HG02678 (cell line): ENCODE data around the gene ANKRD12.
"Not testable (repeated sequence)": the region's sequence is repeated elsewhere in the genome, so short reads cannot be mapped to it uniquely, and the experiment has no call there.

Source experiments
- ATAC-seq: cut with Tn5 transposase; IDR thresholded peaks from one replicate; pipeline ENCODE4 v1.9.1; 2021; ENCODE audit warnings: mild to moderate bottlenecking, moderate library complexity; ENCODE audit not compliant: unreplicated experiment

ANKRD12 gene

GRCh38 chr18:9140381-9140780 lies 3.8 kb downstream of the ANKRD12 start:
- ATAC-seq: no peak

DNA sequence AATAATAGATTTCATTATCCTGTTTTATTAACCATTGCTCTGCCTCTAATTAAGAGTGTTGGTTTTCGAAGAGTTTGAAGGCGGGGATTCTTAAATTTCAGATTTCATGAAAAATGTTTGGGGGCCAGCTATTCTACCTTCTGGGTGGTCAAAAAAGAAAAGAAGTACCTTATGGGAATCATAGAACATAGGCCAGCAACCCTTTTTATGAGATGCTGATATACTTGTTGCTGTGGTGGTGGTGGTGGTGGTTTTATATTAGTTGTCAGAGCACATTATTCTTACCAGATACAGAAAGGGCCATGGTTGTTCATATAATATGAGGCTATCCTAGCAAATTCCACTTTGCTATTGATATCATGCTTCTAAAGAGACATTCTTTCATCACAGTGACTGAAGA lies 4.4 kb downstream of the ANKRD12 start:
- no peak for ATAC-seq

DNA sequence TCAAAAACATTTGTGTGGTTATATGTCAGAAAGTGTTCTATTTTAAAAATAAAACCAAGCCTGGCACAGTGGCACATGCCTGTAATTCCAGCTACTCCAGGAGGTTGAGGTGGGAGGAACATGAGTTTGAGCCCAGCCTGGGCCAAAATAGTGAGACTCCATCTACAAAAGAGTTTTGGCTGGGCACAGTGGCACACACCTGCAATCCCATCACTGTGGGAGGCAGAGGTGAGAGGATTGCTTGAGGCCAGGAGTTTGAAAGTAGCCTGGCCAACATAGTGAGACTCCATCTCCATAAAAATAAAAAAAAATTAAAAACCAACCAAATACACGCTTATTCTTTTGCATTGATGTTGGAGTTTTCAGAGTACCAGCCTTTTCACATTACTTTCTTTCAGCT lies 9.6 kb downstream of the ANKRD12 start:
- no peak for ATAC-seq

DNA sequence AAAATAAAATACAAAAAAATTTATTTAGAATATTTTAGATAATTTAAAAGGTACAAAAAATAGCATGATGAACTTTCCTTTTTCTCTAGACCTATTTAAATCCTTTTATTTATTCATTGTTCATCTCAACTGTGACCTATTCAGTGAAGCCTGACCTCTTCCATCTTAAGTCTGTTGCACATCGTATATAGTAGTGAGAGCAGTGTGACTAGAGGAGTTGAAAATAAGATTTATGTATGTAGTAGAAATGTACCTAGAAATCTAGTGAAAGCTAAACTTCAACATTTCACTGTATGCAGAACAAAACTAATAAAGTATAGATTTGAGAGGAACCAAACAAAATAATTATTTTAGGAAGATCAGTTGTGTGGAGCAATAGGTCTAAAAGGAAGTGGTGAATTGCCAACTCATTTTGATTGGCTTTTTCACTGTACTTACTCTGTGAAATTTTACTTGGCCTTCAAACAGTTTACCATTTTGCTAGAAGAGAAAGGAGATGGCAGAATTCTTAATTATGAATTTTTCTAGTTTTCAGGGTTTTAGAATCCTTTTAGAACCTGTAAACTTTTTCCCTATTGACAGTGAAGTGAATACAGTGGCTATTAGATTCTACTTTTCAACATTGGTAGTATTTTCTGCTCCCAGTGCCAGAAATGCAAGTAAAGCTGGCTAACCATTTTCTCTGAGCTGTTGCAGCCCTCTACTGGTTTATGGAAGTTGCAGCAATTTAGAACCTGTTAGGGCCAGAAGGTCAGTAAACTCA lies 11.0 kb downstream of the ANKRD12 start:
- peak; percentile 51 for ATAC-seq

- ATAC-seq: no peak
Measured at GRCh38 chr18:9148203-9148552, 11.6 kb downstream of the ANKRD12 start.

DNA sequence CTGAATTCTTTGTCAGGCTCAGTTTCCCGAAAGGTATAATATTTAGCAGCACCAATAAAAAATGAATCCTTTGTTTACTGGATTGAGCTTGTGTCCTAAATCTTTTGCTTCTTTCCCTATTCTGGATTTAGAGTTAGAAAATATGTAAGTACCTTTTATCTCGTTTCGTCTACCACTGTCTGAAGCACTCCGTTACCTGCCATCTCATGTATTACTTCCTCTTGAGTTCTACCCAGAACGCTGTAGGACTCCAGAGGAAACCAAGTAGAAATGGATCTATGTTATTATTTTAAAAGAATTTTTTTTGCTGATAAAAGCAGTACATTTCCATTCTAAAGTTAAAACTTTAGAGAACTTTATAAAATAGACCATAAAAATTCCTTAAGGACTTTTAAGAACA lies 13.5 kb downstream of the ANKRD12 start:
- ATAC-seq: no peak

DNA sequence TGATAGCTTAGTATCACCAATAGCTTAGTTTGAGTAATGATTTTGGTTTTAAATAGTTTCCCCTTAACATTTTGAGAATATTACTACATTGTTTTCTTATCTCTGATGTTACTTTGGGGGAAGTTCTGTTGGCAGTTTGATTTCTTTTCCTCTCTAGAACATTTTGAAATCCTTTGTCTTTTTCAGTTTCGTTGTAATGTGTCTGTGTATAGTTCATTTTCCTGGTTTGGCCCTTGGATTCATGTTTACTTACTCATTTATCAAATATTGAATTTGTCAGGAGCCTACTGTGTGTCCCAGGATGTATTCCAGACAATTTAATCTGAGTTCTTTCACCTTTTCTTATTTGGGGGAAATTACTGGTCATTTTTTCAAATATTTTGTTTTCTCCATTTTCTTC lies 16.7 kb downstream of the ANKRD12 start:
- no peak for ATAC-seq

GRCh38 chr18:9156604-9157249 lies 20.1 kb downstream of the ANKRD12 start:
- ATAC-seq: no peak

DNA sequence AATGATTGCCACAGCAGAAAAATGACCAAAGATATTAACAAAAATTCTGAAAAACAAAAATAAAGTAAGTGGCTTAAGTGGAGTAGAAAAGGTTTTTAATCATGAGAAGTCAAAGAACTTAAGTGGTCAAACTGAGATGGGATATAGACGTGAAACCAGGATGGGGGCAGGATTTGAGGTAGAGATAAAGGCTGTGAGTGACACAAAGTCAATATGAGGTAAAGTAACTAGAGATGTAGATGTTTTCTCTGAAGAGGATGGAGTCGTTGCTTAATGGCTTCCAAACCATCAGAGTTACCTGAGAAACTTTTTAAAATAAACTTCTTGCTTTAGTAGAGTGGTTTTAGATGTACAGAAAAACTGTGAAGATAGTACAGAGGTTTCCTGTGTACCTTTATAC lies 21.2 kb downstream of the ANKRD12 start:
- no peak for ATAC-seq

DNA sequence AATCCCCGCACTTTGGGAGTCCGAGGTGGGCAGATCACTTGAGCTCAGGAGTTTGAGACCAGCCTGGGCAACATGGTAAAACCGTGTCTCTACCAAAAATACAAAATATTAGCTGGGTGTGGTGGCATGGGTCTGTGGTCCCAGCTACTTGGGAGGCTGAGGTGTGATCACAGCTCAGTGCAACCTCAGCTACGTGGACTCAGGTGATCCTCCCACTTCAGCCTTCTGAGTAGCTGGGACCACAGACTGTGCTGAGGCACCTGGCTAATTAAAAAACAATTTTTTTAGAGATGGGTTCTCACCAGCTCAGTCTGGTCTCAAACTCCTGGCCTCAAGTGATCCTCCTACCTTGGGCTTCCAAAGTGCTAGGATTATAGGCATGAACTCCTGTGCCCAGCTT lies 23.4 kb downstream of the ANKRD12 start:
- no peak for ATAC-seq

DNA sequence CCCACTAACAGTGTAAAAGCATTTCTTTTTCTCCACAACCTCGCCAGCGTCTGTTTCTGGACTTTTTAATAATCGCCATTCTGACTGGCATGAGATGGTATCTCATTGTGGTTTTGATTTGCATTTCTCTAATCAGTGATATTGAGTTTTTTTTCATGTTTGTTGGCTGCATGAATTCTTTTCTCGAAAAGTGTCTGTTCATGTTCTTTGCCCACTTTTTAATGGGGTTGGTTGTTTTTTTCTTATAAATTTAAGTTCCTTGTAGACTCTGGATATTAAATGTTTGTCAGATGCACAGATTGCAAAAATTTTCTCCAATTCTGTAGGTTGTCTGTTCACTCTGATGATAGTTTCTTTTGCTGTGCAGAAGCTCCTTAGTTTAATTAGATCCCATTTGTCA lies 26.1 kb downstream of the ANKRD12 start:
- ATAC-seq: not testable (repeated sequence)

DNA sequence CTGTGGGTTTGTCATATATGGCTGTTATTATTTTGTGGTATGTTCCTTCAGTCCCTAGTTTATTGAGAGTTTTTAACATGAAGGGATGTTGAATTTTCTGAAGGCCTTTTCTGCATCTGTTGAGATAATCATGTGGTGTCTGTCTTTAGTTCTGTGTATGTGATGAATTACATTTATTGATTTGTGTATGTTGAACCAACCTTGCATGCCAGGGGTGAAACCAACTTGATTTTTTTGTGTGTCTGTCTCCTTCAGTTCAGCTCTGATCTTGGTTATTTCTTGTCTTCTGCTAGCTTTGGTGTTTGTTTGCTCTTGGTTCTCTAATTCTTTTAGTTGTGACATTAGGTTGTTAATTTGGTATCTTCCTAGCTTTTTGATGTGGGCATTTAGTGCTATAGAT lies 27.6 kb downstream of the ANKRD12 start:
- not testable (repeated sequence) for ATAC-seq

GRCh38 chr18:9165883-9166282 lies 29.3 kb downstream of the ANKRD12 start:
- ATAC-seq: not testable (repeated sequence)

- not testable (repeated sequence) for ATAC-seq
Measured at GRCh38 chr18:9169515-9169914, 32.9 kb downstream of the ANKRD12 start.

- not testable (repeated sequence) for ATAC-seq
Measured at GRCh38 chr18:9171919-9172318, 35.3 kb downstream of the ANKRD12 start.

DNA sequence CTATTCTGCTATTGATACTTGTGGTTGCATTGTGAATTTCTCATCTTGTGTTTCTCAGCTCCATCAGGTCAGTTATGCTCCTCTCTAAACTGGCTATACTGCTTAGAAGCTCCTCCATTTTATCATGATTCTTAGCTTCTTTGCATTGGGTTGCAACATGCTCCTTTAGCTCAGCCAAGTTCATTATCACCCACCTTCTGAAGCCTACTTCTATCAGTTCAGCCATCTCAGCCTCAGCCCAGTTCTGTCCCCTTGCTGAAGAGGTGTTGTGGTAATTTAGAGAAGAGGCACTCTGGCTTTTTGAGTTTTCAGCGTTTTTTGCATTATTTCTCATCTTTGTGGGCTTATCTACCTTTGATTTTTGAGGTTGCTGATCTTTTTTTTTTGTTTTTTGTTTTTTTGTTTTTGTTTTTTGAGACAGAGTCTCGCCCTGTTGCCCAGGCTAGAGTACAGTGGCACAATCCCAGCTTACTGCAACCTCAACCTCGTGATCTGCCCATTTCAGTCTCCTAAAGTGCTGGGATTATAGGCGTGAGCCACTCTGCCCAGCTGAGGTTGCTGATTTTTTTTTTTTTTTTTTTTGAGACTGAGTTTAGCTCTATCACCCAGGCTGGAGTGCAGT lies 36.0 kb downstream of the ANKRD12 start:
- ATAC-seq: no peak

DNA sequence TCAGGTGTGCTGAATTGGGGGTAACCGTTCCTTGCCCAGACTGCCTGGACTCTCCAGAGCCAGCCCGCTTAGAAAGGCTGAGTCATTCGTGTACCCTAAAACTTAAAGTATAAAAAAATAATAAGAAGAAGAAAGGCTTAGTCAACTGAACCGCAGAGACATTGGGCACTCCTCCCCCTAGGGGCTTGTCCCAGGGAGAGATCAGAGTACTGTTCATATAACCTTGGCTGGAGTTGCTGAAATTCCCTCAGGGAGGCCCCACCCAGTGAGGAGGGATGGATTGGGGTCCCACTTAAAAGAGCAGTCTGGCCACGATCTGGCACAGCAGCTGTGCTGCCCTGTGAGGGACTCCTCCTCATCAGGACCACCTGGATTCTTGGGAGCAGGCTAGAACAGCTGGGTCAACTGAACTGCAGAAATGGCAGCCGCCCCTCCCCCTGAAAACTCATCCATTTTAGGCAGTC lies 37.2 kb downstream of the ANKRD12 start:
- no peak for ATAC-seq

GRCh38 chr18:9174302-9174701 lies 37.7 kb downstream of the ANKRD12 start:
- no peak for ATAC-seq

DNA sequence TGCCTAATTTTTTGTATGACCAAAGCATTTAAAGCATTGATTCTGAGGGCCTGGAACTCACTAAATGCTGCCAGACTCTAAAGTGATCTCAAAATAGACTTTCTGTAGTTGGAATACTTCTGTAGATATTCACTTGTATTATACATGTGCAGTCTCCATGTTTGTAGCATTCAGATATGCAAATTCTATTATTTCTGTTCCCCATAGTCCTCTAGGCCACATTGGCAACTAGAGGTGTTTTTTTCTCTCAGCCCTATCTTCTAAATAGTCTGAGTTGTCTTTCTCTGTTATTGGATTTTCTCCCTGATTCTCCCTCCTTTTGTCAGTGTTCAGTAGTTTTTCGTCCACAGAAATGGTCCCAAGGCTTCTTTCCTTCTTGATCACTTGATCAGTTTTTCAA lies 38.5 kb downstream of the ANKRD12 start:
- no peak for ATAC-seq

- no peak for ATAC-seq
Measured at GRCh38 chr18:9177031-9177430, 40.5 kb downstream of the ANKRD12 start.

DNA sequence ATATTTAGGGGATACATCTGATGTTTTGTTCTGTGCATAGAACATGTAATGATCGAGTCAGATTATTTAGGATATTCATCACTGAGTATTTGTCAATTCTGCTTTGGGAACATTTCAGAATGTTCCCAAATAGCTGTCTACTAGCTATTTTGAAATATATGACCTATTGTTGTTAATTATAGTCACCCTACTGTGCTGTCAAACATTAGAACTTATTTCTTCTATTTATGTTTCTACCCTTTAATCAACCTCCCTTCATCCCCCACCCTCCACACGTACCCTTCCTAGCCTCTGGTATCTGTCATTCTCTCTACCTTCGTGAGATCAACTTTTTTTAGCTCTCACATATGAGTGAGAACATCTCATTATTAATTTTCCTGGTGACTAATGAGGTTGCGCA lies 40.9 kb downstream of the ANKRD12 start:
- no peak for ATAC-seq

- ATAC-seq: no peak
Measured at GRCh38 chr18:9178557-9178956, 42.0 kb downstream of the ANKRD12 start.
